ENCODE results near the gene SCN3A.

- no peak for TF ChIP-seq CTCF (IDR thresholded peaks at IDR 0.05)
- TF ChIP-seq EP300 (IDR thresholded peaks at IDR 0.05), result no peak
- no peak for TF ChIP-seq POLR2A (IDR thresholded peaks at IDR 0.05)
Measured at GRCh38 chr2:165115258-165115657, 88.6 kb downstream of the SCN3A start.
